ENCODE measurements around the gene OXGR1.
"Not testable (repeated sequence)": the region's sequence is repeated elsewhere in the genome, so short reads cannot be mapped to it uniquely, and the experiment has no call there.

DNA sequence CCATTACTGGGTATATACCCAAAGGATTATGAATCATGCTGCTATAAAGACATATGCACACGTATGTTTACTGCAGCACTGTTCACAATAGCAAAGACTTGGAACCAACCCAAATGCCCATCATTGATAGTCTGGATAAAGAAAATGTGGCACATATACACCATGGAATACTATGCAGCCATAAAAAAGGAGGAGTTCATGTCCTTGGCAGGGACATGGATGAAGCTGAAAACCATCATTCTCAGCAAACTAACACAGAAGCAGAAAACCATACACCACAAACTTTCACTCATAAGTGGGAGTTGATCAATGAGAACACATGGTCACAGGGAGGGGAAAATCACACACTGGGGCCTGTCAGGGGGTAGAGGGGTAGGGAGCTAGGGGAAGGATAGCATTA, 14.4 kb downstream of the OXGR1 start:
- not testable (repeated sequence) for TF ChIP-seq CTCF (IDR thresholded peaks at IDR 0.05; ENCODE audit: low read length); EZH2phosphoT487 (IDR thresholded peaks at IDR 0.05; ENCODE audit: low read length); EZH2 (optimal IDR thresholded peaks at IDR 0.05; ENCODE audit: low read depth, low read length)

Data from MM.1S (cell line).